Forelimb muscle (tissue), 1 donor: ENCODE measurements around the gene BBLN. TPM values are rescaled to one million over a fixed set of nuclear protein-coding genes. Genes with fewer than 3 reads are reported as not detected.
"Not testable (repeated sequence)": the region's sequence is repeated elsewhere in the genome, so short reads cannot be mapped to it uniquely, and the experiment has no call there.

Experiments used
- DNase-seq: peaks from one replicate; pipeline ENCODE4 v3.0.0-alpha.2; 2013; ENCODE audit warnings: low read depth
- polyA plus RNA-seq: library from polyadenylated mRNA; unstranded; fragments of 120-200 nt; gene quantifications from one replicate; pipeline ENCODE4 v1.2.1, GENCODE V29; 2013; ENCODE audit not compliant: insufficient read length

BBLN gene, protein sequence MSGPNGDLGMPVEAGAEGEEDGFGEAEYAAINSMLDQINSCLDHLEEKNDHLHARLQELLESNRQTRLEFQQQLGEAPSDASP
- polyA plus RNA-seq: 28.3 TPM

DNA sequence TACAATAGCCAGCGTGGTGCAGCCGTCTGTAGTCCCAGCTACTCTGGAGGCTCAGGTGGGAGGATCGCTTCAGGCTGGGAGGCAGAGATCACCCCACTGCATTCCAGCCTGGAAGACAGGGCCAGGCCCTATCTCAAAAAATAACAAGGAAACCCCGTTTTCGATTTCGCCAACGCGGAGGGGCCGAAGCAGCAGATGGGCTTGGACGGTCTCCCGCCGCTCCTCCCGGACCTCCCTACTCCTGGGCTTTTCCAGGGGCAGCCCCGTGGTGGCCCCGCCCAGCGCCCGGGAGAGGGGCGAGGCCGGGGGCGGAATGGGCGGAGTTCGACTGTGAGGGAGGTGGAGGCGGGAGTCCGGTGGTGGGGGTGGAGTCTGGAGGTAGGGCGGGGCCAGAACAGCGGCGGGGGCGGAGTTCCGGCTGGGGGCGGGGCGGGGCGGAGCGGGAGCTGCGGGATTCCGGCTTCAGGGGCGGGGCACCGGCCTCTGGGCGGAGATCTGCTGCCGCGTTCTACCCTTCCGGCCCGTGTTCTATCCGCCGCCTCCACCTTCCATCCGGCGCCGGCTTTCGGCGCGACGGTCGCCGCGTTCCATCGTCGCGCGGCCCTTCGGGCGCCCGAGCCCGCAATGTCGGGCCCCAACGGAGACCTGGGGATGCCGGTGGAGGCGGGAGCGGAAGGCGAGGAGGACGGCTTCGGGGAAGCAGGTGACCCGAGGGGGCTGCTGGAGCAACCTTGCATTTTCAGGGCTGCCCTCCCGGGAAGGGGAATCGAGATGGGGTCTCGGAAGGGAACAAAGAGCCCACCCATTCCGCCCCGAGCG is at the start of gene BBLN:
Gene BBLN (plus strand): TSS at position 482 of the 819 bp plus-strand sequence. CDS start 143 bp downstream, at position 625.
- peak; percentile 62 for DNase-seq

DNA sequence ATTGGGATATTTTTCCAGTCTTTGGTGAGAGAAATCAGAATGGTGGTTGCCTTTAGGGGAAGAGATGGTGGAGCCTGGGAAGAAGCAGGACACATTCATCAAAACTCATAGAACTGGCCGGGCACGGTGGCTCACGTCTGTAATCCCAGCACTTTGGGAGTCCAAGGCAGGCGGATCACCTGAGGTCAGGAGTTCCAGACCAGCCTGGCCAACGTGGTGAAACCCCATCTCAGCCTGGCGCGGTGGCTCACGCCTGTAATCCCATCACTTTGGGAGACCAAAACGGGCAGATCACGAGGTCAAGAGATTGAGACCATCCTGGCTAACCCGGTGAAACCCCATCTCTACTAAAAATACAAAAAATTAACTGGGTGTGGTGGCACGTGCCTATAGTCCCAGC is 48.3 kb upstream of the BBLN start:
- not testable (repeated sequence) for DNase-seq

DNA sequence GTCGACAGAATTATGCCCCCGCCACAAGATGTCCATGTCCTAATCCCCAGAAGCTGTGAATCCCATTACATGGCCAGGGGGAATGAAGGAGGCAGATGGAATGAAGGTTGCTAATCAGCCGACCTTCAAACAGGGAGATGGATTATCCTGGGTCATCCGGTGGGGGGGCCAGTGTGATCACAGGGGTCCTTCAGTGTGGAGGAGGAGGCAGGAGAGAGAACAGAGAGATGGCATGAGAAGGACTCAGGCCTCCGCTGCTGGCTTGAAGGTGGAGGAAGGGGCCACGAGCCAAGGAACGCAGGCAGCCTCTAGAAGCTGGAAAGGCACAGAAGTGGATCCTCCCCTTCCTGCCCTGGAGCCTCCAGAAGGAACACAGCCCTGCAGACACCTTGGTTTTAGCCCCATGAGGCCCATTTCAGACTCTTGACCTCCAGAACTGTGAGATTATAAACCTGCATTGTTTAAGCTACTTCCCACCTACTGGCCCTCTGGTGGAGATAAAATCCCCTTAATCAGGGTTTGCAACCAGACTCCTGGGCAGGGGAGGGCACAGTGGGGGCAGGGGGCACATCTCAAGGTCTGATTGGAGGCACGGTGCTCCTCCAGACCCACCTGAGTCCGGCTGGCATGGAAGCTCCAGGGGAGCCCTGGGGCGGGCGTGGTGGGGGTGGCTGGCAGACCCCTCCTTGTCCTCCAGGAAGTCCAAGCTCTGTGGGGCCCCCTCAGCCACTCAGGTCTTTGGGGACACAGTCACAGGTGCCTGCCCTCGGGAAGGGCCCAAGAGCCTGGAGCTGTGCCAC is 46.3 kb upstream of the BBLN start:
- no peak for DNase-seq

DNA sequence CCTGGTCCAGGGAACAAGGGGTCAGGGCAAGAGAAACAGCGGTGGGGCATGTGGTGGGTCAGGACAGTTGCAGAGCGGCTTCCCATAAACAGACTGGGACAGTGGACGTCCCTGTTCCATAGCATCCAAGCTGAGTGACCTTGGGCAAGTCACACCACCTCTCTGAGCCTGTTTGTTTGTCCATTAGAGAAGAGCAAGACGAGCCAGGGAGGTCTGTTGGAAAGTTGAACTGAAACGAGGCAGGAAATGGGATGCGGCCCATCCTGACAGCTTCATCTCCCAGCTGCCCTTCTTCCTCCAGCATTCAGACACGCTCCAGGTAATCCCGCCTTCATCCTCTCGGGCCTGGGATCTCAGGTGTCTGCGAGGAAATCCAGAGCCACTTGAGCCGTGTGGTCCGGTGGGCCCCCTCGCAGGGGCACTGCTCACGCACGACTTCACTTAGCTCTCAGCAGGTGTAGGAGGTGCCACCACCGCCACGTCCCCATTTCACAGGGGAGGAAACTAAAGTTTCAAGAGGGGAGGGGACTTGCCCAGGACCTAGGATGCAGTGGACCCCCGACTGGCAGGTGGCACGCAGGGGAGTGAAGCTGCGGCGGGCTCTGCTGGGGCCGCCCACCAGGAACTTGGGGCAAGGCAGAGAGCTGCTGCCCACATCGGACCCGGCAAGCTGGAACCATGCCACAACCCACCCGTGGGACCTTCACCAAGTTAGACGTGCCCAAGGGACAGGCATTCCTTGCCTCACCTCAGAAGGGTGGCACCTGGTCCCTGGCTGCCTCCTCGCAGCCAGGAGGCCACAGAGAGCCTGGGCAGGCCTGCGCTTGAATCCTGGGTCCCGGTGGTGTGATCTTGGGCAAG is 45.5 kb upstream of the BBLN start:
- DNase-seq: no peak

DNA sequence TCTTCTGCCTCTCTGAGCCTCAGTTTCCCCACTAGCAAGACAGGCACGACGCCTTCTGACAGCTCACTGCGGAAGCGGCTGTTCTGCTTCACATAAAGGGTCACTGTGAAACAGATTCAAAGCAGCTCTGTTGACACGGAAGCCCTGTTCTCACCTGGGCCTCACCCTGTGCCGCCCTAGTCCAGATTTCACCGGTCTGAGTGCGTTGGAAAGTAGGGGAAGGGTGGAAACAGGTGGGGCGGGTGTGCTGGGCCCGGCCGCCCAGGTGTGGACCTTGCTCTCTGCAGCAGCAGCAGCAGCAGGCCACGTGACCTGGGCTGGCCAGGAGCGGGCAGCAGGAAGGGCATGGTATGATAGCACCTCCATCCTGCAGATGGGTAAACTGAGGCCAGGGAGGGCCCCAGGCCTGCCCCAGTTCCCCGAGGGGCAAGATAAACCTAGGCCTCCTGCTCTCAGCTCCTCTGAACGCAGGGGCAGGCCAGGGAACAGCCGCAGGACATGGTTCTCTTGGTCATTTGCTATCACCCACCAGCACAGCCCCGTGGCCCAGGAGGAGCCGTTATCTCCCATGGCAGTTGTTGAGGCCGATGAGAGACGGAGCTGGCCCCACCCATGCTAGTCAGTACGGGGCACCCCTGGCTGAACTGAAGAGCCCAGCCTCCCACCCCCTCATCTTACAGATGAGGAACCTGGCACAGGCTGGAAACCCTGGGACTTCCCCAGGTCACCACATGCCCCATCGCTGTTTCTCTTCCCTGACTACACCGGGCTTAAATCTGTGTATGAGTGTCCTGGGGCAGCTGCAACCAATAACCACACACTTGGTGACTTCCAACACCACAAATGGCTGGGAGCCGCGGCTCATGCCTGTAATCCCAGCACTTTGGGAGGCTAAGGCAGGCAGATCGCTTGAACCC is 44.6 kb upstream of the BBLN start:
- DNase-seq: no peak

DNA sequence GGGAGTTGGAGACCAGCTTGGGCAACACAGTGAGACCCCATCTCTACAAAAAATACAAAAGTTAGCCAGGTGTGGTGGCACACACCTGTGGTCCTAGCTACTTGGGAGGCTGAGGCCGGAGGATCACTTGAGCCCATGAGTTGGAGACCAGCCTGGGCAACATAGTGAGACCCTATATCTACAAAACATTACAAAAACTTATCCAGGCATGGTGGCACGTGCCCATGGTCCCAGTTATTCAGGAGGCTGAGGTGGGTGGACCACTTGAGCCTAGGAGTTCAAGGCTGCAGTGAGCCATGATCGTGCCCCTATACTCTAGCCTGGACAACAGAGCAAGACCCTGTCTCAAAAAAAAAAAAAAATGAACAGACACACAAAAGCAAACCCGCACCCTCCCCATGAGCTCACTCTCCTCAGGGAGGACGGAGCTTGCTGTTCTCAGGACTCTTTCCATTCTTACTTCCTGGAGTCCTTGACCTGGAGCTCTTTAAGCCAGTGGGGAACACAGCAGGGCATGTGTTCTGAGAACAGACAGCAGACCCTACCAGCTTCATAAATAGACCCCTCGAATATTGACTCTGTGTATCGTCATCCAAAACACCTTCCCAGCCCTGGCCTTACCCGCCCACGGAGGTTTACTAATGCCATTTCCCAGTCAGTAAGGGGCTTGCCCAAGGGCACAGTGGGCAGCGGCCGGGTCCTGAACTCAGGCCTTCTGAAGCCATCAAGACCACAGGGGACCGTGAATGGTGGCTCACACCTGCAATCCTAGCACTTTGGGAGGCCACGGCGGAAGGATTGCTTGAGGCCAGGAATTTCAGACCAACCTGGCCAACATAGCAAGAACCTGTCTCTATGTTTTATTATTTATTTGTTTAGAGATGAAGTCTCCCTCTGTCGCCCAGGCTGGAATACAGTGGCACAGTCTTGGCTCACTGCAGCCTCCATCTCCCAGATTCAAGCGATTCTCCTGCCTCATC is 43.7 kb upstream of the BBLN start:
- no peak for DNase-seq

DNA sequence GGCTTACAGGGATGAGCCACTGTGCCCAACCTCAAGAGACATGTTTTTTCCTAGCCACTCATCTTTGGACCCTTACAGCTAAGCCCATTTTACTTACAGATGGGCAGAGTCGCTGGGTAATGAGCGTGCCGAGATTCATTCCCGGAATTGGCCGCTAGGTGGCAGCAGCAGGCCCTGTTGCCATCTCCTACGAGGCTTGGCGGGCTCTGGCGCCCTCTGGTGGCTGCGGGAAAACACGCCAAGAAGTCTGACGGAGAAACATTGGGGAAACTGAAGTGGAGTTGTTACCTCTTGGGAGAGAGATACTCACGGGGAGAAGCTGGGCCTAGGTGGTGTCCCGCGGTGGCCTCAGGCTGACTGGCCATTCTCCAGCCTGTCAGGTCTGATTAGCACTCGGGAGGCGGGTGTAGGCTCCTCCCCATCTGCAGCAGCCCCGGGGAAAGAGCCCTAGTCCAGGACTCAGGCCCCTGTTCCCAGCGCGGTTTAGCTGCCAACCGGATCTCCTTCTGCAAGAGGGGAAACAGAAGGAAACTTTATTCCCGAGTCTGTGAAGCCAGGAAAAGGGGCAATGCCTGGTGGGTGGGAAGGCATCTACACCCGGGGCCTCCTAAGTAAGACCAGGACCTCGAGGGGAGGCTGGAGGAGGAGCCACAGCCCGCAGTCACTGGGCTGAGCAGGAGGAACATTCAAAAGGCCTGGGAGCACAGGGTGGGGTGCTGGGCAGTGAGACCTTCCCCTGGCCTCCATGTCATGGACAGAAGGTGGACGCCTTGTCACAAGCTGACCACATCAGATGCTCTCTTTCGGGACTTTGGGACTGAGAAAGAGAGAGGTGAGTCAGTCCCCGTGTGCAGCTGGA is 42.2 kb upstream of the BBLN start:
- DNase-seq: peak; percentile 65

DNA sequence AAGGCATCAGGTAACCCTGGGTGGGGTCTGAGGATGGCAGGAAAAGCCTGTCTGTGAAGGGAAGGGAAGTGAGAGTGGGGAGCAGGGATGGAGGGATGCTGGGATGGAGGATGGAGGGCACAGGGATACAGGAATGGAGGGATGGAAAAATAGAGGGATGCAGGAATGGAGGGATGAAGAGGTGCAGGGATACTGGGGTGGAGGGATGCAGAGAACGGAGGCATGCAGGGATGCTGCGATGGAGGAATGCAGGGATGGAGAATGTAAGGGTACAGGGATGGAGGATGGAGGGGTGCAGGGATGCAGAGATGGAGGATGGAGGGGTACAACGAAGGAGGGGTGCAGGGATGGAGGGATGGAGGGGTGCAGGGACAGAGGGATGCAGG is 41.6 kb upstream of the BBLN start:
- DNase-seq: no peak

DNA sequence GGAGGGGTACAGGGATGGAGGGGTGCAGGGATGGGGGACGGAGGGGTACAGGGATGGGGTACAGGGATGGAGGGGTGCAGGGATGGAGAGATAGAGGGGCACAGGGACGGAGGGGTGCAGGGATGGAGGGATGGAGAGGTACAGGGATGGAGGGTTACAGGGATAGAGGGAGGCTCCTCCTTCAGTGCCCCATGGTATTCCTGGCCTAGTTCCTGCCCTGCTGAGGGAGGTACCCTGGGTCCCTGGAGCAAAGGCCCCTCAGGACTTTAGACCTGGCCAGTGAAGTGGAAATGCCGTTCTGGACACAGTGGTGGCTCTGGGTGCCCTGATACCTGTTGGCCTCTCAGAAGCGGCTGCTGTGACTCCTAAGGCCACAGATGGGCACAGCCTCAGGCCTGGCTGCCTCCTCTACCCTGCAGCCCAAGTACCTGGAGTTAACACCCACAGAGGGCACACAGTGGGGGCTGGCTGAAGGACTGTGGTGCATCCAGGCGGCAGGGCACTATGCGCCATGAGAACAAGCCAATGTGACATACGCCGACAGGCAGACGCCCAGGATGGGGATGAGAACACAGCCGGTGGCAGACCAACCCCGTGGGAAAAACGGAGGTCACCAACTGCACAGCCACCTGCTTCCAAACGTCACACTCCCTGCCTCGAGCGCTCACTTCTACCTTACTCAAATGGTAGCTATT is 40.9 kb upstream of the BBLN start:
- DNase-seq: no peak

DNA sequence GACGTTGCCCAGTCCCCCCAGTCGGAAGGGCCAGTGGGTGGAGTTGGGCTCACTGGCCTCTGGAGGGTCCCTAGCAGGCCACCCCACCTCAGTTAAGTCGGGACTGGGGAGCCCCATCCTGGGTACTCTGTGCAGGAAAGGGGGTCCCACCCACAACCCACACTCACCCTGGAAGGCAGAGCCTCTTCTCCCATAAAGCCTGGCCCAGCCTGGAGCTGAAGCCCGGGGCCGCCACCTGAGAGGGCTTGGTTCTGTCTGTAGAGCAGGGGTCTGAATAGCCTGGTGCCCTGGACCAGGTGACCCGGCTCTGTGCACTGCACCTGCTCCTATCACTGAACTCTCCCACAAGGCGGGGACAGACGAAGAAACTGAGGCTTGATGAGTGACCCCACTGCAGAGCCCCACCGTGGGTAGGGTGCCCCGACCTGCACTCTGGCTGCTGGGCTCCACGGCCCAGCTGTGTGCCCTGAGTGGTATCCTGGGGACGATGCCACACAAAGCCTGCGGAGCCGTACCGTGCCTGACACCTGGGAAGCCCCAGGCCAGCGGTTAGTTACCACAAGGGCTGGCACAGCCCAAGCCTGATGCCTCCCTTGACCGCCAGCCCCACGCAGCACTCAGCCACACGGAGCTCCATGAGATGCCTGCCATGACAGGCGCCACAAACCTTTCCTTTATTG is 39.9 kb upstream of the BBLN start:
- DNase-seq: no peak

DNA sequence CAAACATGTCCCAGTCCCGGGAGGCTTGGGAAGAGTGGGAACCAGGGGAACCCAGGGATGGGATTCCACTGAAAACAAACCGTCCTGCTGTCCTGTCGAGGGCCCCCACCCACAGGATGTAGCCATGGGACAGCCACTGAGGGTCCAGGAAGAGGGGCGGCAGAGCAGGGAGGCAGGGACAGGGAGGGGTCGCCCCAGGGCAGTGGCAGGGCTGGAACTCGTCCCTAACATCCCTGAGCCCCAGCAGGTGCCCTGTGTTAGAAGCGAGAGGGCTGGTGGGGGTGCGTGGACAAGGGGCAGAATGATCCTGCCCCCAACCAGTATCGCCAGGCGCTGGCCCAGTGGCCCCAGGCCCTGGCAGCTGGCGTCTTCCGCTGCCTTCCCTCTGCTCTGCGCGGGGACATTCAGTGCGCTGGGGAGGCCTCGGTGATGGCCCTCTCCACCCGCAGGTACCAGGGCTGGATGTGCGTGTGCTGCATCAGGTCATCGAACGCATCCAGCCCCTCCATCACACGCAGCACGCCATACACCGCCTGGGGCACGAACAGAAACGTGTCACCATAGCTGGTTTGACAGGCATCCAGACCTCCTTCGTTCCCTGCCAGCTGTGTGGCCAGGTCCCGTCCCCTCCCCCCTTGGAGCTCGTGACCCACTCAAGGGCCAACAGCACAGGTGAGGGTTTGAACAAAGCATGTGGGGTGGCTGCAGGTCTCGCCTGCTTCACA is 39.2 kb upstream of the BBLN start:
- DNase-seq: no peak

DNA sequence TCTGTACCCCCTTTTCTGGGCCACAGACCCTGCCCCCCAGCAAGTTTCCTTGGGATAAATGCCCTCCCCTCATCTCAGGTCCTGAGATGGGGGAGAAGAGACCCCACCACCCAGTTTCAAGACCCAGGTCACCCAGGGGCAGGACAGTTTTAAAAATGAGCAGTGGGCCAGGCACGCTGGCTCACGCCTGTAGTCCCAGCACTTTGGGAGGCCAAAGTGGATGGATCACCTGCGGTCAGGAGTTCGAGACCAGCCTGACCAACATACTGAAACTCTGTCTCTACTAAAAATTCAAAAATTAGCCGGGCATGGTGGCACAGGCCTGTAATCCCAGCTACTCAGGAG is 38.6 kb upstream of the BBLN start:
- no peak for DNase-seq

DNA sequence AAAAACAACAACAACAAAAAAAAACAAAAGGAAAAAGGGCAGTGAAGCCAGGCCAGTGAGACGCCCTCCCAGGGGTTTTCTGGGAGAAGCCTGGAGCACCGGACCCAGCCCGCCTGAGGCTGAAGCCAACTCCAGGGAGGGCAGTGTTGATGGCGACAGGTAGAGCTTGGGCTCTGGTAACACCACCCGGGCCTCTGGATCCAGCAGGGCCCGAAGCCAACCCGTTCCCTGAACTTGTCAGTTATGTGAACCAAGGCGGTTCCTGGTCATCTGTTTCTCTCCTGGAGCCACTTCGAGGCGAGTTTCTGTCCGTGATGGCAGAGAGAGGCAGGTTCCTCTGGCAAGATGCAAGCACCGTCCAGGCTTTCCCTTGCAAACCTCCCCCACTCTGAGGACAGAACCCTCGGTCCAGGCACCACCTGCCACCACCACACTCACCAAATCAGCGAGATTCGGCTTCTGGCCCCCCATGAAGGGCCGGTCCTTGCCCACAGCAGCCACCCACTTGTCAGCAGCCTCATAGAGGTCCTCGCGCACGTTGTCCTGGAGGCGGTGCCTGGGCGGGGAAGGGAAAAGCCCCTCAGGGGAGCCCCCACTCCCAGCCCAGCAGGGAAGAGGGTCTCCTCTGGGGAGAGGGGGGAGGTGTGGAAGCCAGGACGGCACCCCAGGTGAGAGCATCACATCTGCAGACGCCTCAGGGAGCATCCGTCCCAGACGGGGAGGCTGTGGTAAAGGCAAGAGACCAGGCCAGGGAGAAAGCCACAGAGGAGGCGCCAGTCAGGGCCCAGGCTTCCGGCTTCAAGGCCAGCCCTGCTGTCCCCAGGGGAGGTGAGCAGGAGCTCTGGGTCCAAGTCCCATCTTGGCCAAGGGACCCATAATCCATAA is 37.9 kb upstream of the BBLN start:
- DNase-seq: no peak

DNA sequence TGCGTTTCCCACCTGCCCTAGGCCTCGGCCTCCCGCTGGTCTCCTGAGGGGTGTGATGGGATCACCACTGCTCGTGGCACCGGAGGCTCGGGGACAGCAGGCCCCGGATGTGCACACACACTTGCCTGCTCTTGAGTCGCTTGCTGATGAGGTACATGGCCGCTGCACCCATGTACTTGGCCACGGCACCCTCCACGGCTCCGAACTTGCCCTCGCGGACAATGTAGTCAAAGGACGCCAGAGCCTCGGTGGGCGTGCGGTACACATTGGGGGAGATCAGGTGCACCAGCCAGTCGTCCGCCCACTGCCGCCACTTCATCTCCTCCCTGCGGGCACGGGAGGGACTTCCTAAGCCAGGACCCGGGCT is 37.3 kb upstream of the BBLN start:
- DNase-seq: no peak

DNA sequence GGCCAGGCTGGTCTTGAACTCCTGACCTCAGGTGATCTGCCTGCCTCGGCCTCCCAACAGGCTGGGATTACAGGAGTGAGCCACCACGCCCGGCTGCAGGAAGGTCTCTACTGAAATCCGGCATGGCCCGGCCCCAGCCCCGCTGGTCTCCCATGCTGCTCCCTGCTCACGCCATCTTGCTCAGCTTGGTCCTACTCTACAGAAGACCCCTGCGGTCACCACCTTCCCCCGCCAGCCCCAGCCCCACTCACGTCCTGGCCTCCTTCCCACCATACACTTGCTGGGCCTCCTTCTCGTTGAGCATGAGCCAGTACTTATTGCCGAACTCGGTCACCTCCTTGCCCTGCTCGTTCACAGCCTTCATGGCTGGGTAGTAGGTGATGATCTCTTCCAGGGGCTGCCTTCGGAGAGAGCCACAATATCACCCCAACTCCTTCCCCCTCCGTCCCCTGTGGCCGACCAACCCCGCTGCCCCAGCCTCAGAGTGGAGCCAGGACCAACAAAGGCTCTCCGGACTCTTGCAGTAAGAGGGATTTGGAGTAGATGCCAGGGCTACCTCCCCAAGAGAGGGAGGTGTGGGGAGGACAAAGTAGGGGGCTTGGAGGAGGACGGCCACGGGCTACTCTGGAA is 36.5 kb upstream of the BBLN start:
- no peak for DNase-seq
